BLaER1 (cell line): Measurements from ENCODE around the gene NDRG3.

Source experiments
- H3K27ac ChIP-seq: shearing (Covaris generic); formaldehyde crosslinking; 2 replicates; pipeline ENCODE4 v1.8.1; 2022
- H3K27me3 ChIP-seq: shearing (Covaris generic); formaldehyde crosslinking; 2 replicates; pipeline ENCODE4 v1.8.1; 2022
- H3K36me3 ChIP-seq: shearing (Covaris generic); formaldehyde crosslinking; 2 replicates; pipeline ENCODE4 v1.8.1; 2022
- H3K4me1 ChIP-seq: shearing (Covaris generic); formaldehyde crosslinking; 2 replicates; pipeline ENCODE4 v1.8.1; 2022
- H3K4me2 ChIP-seq: shearing (Covaris generic); formaldehyde crosslinking; 2 replicates; pipeline ENCODE4 v1.8.1; 2022
- H3K4me3 ChIP-seq: shearing (Covaris generic); formaldehyde crosslinking; 2 replicates; pipeline ENCODE4 v1.8.1; 2022
- H3K9ac ChIP-seq: shearing (Covaris generic); formaldehyde crosslinking; 2 replicates; pipeline ENCODE4 v1.8.1; 2022
- H3K9me3 ChIP-seq: shearing (Covaris generic); formaldehyde crosslinking; 2 replicates; pipeline ENCODE4 v1.8.1; 2022
- H4K20me1 ChIP-seq: shearing (Covaris generic); formaldehyde crosslinking; 2 replicates; pipeline ENCODE4 v1.8.1; 2022
- Cebpa-rat ChIP-seq: shearing (Covaris generic); IDR thresholded peaks from 2 replicates; pipeline ENCODE4 v1.8.1; 2022

Gene NDRG3

GRCh38 chr20:36742558-36742957 lies 3.3 kb downstream of the NDRG3 start:
- no peak for TF ChIP-seq Cebpa-rat
- Histone ChIP-seq H3K4me1 (peaks cover 21% of the 10 kb centered on the region), H4K20me1 (peaks cover 8% of the 10 kb centered on the region; the same call in 1 of the 2 replicates), H3K27me3 (no peaks in the 10 kb centered on the region), H3K4me3 (no peak overlapping the region), H3K27ac (no peak overlapping the region), H3K9me3 (no peaks in the 10 kb centered on the region), H3K9ac (no peak overlapping the region), H3K36me3 (no peaks in the 10 kb centered on the region), H3K4me2 (no peak overlapping the region)

GRCh38 chr20:36741072-36741471 lies 4.8 kb downstream of the NDRG3 start:
- Histone ChIP-seq H3K4me2 (no peak overlapping the region), H3K27ac (no peak overlapping the region), H3K9me3 (no peaks in the 10 kb centered on the region), H3K9ac (no peak overlapping the region), H3K4me1 (peaks cover 24% of the 10 kb centered on the region), H4K20me1 (peaks cover 21% of the 10 kb centered on the region; the same call in 1 of the 2 replicates), H3K36me3 (no peaks in the 10 kb centered on the region), H3K4me3 (no peak overlapping the region), H3K27me3 (no peaks in the 10 kb centered on the region)
- TF ChIP-seq Cebpa-rat, result no peak

- Histone ChIP-seq H3K9ac (0 out of 2 replicates have a peak overlapping the region, but pooled peaks have one; percentile 29), H3K4me3 (no peak overlapping the region), H3K27me3 (no peaks in the 10 kb centered on the region), H3K27ac (no peak overlapping the region), H4K20me1 (peaks cover 48% of the 10 kb centered on the region; the same call in 1 of the 2 replicates), H3K9me3 (no peaks in the 10 kb centered on the region), H3K4me1 (peaks cover 20% of the 10 kb centered on the region), H3K4me2 (no peak overlapping the region), H3K36me3 (peaks cover 7% of the 10 kb centered on the region; the same call in 1 of the 2 replicates)
- TF ChIP-seq Cebpa-rat, result no peak
Observed at GRCh38 chr20:36737183-36737499, 8.7 kb downstream of the NDRG3 start.

GRCh38 chr20:36736451-36737182 lies 9.3 kb downstream of the NDRG3 start:
- Histone ChIP-seq H3K4me3 (no peak overlapping the region), H3K4me1 (peaks cover 20% of the 10 kb centered on the region), H3K9me3 (no peaks in the 10 kb centered on the region), H3K27me3 (no peaks in the 10 kb centered on the region), H3K36me3 (peaks cover 7% of the 10 kb centered on the region; the same call in 1 of the 2 replicates), H3K4me2 (peak overlapping the region; percentile 11; the same call in 1 of the 2 replicates), H4K20me1 (peaks cover 48% of the 10 kb centered on the region; the same call in 1 of the 2 replicates), H3K27ac (no peak overlapping the region), H3K9ac (0 out of 2 replicates have a peak overlapping the region, but pooled peaks have one; percentile 29)
- TF ChIP-seq Cebpa-rat, result no peak

- H3K4me1 ChIP-seq, result peaks cover 20% of the 10 kb centered on the region
- peaks cover 7% of the 10 kb centered on the region; the same call in 1 of the 2 replicates for H3K36me3 ChIP-seq
- no peaks in the 10 kb centered on the region for H3K27me3 ChIP-seq
- H3K27ac ChIP-seq, result no peak overlapping the region
- no peak for TF ChIP-seq Cebpa-rat
- no peaks in the 10 kb centered on the region for H3K9me3 ChIP-seq
- H3K9ac ChIP-seq, result no peak overlapping the region
- peaks cover 40% of the 10 kb centered on the region; the same call in 1 of the 2 replicates for H4K20me1 ChIP-seq
- H3K4me3 ChIP-seq, result no peak overlapping the region
- no peak overlapping the region for H3K4me2 ChIP-seq
Observed at GRCh38 chr20:36732456-36732855, 13.4 kb downstream of the NDRG3 start.

- Histone ChIP-seq H3K4me3 (no peak overlapping the region), H3K27ac (no peak overlapping the region), H3K4me2 (no peak overlapping the region), H3K9ac (no peak overlapping the region), H3K9me3 (no peaks in the 10 kb centered on the region), H3K27me3 (no peaks in the 10 kb centered on the region), H3K4me1 (peaks cover 8% of the 10 kb centered on the region), H3K36me3 (peaks cover 7% of the 10 kb centered on the region; the same call in 1 of the 2 replicates), H4K20me1 (0 out of 2 replicates have a peak, but pooled peaks cover 6% of the 10 kb centered on the region)
- no peak for TF ChIP-seq Cebpa-rat
Observed at GRCh38 chr20:36728986-36729385, 16.9 kb downstream of the NDRG3 start.

- H3K9me3 ChIP-seq, result no peaks in the 10 kb centered on the region
- TF ChIP-seq Cebpa-rat, result no peak
- no peak overlapping the region for H3K4me2 ChIP-seq
- no peak overlapping the region for H3K27ac ChIP-seq
- H4K20me1 ChIP-seq, result no peaks in the 10 kb centered on the region
- no peak overlapping the region for H3K4me3 ChIP-seq
- H3K9ac ChIP-seq, result no peak overlapping the region
- H3K27me3 ChIP-seq, result no peaks in the 10 kb centered on the region
- H3K4me1 ChIP-seq, result no peaks in the 10 kb centered on the region
- H3K36me3 ChIP-seq, result peaks cover 7% of the 10 kb centered on the region; the same call in 1 of the 2 replicates
Observed at GRCh38 chr20:36726168-36726567, 19.7 kb downstream of the NDRG3 start.

- Histone ChIP-seq H3K9ac (no peak overlapping the region), H3K4me1 (peaks cover 7% of the 10 kb centered on the region; the same call in 1 of the 2 replicates), H3K27ac (no peak overlapping the region), H3K9me3 (no peaks in the 10 kb centered on the region), H4K20me1 (no peaks in the 10 kb centered on the region), H3K4me3 (no peak overlapping the region), H3K4me2 (no peak overlapping the region), H3K27me3 (no peaks in the 10 kb centered on the region), H3K36me3 (peaks cover 25% of the 10 kb centered on the region)
- TF ChIP-seq Cebpa-rat, result no peak
Observed at GRCh38 chr20:36720510-36720909, 25.4 kb downstream of the NDRG3 start.

- Histone ChIP-seq H3K4me3 (no peak overlapping the region), H3K9me3 (no peaks in the 10 kb centered on the region), H4K20me1 (no peaks in the 10 kb centered on the region), H3K4me1 (peaks cover 7% of the 10 kb centered on the region; the same call in 1 of the 2 replicates), H3K27me3 (no peaks in the 10 kb centered on the region), H3K9ac (no peak overlapping the region), H3K27ac (no peak overlapping the region), H3K36me3 (peaks cover 27% of the 10 kb centered on the region), H3K4me2 (no peak overlapping the region)
- no peak for TF ChIP-seq Cebpa-rat
Observed at GRCh38 chr20:36717657-36718056, 28.2 kb downstream of the NDRG3 start.

- no peak for TF ChIP-seq Cebpa-rat
- H3K4me3 ChIP-seq, result no peak overlapping the region
- no peak overlapping the region for H3K9ac ChIP-seq
- peaks cover 27% of the 10 kb centered on the region for H3K36me3 ChIP-seq
- no peak overlapping the region for H3K4me2 ChIP-seq
- peaks cover 7% of the 10 kb centered on the region; the same call in 1 of the 2 replicates for H3K4me1 ChIP-seq
- H4K20me1 ChIP-seq, result no peaks in the 10 kb centered on the region
- H3K27ac ChIP-seq, result no peak overlapping the region
- H3K27me3 ChIP-seq, result no peaks in the 10 kb centered on the region
- H3K9me3 ChIP-seq, result no peaks in the 10 kb centered on the region
Observed at GRCh38 chr20:36717021-36717420, 28.9 kb downstream of the NDRG3 start.
